GM21619 (cell line): ENCODE measurements around the gene DNAH5.

Source experiments
- ATAC-seq: cut with Tn5 transposase; IDR thresholded peaks from one replicate; pipeline ENCODE4 v1.9.1; 2021; ENCODE audit not compliant: unreplicated experiment

Gene DNAH5

GRCh38 chr5:13739479-13739878 lies 205.0 kb downstream of the DNAH5 start:
- no peak for ATAC-seq

GRCh38 chr5:13735691-13736090 lies 208.8 kb downstream of the DNAH5 start:
- ATAC-seq = no peak

DNA sequence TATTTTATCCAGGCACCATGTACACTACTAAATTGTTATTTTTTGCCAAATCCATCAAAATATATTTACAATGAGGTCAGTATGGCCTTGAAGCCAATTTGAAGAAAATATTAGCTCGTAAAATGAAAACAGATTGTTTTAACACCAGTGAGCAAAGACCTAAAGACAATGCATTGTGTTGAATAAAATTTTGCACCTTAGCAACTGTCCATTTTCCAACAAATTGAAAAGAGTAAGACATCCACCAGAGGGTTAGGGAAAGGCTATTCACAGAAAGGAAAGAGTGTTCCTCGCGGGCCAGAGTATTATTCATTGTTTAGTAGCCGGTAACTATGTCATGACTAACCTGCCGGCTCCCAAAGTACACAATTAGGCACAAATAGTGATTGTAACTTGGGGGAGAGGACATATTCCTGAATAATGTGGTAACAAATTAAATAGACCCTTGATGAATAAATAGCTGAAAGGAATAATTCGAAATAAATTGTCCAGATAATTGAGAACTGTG lies 213.3 kb downstream of the DNAH5 start:
- no peak for ATAC-seq

GRCh38 chr5:13708906-13709305 lies 235.6 kb downstream of the DNAH5 start:
- ATAC-seq = no peak

GRCh38 chr5:13708432-13708831 lies 236.1 kb downstream of the DNAH5 start:
- no peak for ATAC-seq

- no peak for ATAC-seq
Observed at GRCh38 chr5:13704396-13704795, 240.1 kb downstream of the DNAH5 start.

- ATAC-seq = no peak
Observed at GRCh38 chr5:13700626-13701025, 243.9 kb downstream of the DNAH5 start.

GRCh38 chr5:13698885-13699284 lies 245.6 kb downstream of the DNAH5 start:
- no peak for ATAC-seq

DNA sequence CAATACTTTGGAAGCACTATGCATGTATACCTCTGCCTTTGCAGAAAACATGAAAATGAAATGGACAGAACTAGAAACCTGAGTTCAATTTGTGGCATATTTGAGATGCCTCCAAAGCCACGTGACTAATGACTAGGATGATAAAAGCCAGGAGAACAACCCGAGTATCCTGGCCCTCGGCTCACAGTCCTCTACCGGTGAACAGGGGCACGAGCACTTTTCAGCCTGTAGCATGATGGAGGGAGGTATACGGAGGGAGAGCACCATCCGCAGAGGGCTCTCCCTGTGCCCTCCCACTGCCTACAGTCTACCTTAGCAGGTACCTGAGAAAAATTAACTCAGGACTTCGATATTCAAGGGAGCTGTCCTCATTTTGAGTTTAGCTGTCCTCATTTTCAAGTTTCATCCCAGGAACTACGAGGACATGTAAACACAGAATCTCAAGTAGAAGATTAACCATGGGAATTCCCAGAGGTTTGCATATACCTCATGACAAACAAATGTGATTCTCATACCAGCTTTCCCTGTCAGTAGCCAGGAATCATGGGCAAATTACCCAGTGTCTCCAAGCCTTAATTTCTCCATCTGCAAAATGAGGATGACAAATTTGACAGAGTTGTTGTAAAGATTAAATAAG lies 249.3 kb downstream of the DNAH5 start:
- ATAC-seq = no peak

GRCh38 chr5:13692172-13692571 lies 252.3 kb downstream of the DNAH5 start:
- ATAC-seq = no peak

- no peak for ATAC-seq
Observed at GRCh38 chr5:13676531-13676930, 268.0 kb downstream of the DNAH5 start.

GRCh38 chr5:13674391-13674790 lies 270.1 kb downstream of the DNAH5 start:
- ATAC-seq = no peak

GRCh38 chr5:13673511-13673910 lies 271.0 kb downstream of the DNAH5 start:
- ATAC-seq = no peak

DNA sequence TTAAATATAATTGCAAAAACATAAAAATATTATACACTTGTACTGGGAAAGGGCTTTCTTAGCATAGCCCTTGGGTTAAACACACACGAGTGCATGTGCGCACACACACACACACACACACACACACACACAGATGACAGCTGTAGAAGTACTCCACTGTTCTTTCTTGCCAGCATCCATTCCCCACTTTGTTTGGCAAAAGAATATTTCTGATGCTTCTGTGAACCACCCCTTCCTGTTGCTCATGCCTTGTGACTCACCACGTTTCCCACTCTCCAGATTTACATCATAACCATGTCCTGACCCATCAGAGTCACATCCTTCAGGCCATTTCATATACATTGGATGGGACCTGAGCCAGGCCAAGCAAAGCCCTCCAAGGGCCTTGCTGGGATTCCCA lies 280.1 kb downstream of the DNAH5 start:
- ATAC-seq = no peak

DNA sequence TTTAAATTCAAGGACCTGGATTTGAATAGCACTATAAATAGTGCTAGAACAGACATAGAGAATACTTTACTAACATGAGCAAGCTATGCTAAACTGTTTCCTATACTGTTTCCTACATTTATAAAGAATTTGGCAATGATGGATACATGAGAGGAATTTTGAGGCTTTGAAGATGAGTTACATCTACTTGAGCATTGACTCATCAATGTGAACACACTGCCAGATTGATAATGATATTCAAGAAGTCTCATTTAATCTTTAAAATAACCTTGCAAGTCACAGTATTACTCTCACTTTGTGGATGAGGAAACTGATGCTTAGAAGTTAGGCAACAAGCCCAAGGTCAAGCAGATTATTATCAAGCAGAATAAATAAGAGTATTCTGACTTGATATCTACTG lies 281.9 kb downstream of the DNAH5 start:
- ATAC-seq = no peak

GRCh38 chr5:13661272-13661671 lies 283.2 kb downstream of the DNAH5 start:
- no peak for ATAC-seq

- ATAC-seq = no peak
Observed at GRCh38 chr5:13660072-13660471, 284.4 kb downstream of the DNAH5 start.

- ATAC-seq = no peak
Observed at GRCh38 chr5:13659391-13659790, 285.1 kb downstream of the DNAH5 start.

DNA sequence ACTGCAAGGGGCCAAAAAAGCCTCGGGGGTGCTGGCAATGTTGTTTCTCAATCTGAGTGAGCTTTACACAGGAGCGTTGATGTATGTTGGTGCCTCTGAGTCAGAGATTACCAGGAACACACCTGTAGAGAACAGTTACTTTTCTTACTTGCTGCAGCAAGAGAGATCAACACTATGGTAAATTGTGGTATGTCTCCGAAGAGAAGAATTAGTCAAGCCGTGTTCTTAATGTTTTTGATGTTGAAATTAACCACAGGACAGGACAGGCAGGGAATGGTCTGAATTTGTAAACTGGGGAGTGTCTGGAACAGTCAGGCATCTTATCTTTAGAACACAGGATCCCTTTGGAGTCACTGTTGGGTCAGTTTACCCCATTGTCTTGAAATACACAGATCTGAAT lies 285.7 kb downstream of the DNAH5 start:
- no peak for ATAC-seq

GRCh38 chr5:13658152-13658551 lies 286.3 kb downstream of the DNAH5 start:
- no peak for ATAC-seq

GRCh38 chr5:13653709-13654108 lies 290.8 kb downstream of the DNAH5 start:
- ATAC-seq = no peak

DNA sequence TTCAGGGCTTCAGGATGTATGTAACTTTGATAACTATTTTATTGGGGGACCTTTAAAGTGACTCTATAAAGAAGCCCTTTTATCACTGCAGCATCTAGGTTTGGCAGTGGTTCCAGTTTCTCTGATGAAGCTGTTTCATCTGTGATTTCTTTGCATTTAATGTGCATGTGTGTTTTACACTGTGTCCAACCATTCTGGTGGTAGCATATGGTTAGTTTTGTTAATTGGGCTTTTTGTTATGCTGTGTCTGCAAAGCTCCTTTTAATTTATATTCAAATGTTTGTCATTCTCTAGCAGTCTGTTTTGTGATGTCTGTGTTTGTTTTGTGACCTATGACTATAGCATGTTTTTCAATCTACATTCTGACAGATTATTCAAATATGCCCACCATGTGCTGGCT lies 294.8 kb downstream of the DNAH5 start:
- ATAC-seq = no peak

- ATAC-seq = no peak
Observed at GRCh38 chr5:13648822-13649221, 295.7 kb downstream of the DNAH5 start.
